AG08395 (cell line): ENCODE results near the gene MINDY4B.

Experiments
- DNase-seq: peaks from one replicate; pipeline ENCODE4 v3.0.0; 2012; ENCODE audit warnings: mixed read lengths, low spot score

MINDY4B gene

GRCh38 chr3:150905339-150905738 is at the start of gene MINDY4B:
TSS of gene MINDY4B (minus strand) at chr3:150905439. CDS start at chr3:150905439, 0 bp downstream.
- no peak for DNase-seq

GRCh38 chr3:150951923-150952322 is 46.7 kb upstream of the MINDY4B start:
- no peak for DNase-seq

DNA sequence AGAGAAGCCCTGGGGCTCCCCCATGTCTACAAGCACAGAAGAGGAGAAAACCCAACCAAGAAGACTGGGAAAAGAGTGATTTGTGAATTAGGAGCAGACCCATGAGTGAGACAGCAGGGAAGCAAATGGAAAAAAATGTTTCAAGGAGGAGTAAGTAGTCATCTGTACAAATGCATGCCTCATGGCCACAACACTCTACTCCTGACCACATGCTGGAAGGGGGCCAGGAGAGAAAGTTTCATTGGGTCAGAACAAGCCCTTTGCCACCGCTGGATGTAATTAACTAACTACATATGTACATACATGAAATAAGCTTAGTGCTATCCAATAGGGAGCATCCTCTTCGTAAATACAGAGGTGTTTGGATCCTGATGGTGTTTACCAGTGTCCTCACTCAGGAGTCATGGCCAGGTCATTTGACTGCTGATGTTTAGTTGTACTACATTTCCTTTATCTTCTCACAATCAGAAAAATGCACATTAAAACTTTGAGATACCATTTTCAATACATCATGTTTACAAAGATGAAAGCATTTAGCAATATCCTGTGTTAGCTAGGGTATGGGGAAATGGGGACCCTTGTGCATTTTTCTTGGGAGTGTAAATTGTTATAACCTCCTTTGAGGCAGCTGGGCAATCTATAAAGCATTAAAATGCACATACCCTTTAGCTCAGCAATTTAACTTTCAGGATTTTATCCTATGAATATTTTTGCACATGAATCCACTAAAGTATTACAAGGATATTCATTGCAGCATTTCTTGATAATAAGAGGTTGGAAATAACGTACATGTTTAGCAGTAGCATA is 40.2 kb upstream of the MINDY4B start:
- DNase-seq, result peak; percentile 77

DNA sequence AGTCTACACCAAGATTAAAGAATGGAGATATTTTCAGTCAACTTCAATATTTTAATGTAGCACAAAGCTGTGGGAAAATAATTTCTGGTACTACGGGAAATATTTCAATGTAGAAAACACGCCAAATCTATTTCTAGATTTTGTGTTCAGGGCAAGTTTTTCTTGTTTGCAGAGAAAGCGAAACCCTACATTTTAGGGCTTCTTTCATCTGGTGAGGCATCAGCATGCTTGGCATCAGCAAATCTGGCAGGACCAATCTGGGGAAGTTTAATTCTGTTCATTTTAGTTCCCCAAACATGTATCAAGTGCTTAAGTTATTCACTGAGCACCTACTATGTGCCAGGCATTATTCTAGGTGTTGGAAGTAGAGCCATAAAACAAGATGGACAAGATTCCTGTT is 37.0 kb upstream of the MINDY4B start:
- no peak for DNase-seq

DNA sequence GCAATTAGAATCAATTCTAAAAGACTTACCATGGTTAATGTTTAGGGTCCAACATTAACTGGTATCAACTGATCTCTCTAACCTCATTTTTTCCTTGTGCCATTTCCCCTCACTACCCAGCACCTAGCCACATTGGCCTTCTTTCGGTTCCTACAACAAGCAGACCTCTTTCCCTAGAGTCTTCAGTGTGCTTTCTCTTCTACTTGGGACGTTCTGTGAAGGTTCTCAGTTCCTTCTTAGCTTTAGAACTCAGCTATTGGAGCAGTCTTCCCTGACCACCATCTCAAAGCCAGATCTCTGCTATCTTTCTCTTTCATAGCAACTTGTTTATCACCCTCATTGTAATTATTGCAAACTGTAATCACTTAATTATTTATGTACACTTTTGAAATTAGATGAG is 31.5 kb upstream of the MINDY4B start:
- no peak for DNase-seq

DNA sequence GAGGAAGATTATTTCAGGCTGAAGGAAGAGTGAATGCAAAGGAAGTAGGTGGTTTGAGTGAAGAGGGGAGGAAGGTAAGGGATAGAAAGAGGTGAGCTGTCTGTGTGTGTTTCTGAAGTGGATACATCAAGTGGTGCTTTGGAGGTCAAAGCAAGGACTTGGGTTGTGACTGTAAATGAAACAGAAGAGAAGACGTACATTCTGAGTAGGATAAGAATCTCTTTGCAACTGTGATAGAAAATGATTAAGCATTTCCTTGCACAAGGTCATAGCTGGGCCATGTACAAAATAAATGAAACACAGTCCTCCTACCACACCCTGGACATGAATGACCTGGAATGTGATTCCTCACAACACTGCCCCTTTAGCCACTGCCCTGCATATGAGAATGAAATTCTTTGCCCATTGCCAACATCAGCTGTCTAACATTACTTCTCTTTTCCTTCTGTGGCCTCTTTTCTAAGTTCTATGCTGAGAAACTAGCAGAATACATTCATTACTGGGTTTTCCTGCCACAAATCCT is 28.3 kb upstream of the MINDY4B start:
- no peak for DNase-seq

DNA sequence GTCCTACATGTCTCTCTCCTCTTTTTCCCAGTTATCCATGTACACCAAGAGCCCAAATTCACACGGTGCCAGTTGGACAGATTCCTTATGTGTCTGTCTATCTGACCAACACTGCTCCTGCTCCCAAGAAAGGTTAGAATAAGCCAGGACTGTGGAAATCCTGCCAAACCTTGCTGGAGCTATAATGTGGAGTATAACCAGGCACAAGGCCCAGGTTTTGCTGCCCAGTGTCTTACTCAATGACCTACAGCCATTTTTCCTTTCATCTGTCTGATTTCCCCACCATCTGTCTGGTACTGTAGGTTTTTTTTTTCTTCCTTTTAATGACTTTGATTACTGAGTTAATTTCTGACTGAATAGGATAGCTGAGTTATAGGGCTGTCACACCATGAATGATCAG is 26.5 kb upstream of the MINDY4B start:
- DNase-seq, result no peak

DNA sequence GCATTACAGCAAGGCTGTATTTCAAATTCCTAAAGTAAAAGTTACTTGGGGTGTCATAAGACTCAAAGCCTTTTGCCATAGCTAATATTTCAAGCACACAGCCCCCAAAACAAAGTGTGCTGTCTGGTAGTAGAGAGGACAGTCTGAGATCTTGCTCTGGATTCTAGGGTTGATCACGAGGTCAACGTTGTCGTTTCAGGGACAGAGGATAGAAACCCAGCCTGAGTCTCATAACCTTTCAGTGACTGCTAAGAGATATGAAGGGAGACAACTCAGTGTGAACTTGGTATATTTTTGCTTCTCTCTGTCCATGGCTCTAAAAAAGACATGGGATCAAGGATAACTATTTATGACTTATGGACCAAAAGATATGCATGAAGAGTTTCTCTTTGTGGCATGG is 25.6 kb upstream of the MINDY4B start:
- no peak for DNase-seq

- DNase-seq, result no peak
Measured at GRCh38 chr3:150928234-150928633, 23.0 kb upstream of the MINDY4B start.

GRCh38 chr3:150926328-150926727 is 21.1 kb upstream of the MINDY4B start:
- DNase-seq, result no peak

DNA sequence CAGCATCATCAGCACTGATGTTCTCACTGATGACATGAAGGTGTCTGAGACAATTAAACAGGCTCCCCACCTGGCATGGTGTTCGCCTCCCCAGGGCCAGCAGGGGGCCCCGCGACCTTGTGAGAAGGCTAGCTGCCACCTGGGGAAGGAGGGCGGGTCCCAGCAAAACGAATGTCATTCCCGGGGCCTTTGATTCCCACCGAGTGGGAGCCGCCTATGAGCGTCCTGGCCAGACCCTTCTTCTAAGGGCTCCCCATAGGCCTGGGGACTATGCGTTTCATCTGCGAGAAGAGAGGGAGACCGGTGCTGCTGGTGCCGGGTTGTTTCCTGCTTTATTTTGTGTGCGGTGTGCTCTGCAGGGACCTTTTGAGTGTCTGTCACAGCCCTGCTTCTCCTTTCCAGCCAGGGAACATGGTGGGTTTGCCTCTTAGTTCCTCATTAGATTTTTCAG is 20.5 kb upstream of the MINDY4B start:
- peak; percentile 38 for DNase-seq

- no peak for DNase-seq
Measured at GRCh38 chr3:150922611-150923010, 17.4 kb upstream of the MINDY4B start.

- DNase-seq, result no peak
Measured at GRCh38 chr3:150921209-150921608, 16.0 kb upstream of the MINDY4B start.

DNA sequence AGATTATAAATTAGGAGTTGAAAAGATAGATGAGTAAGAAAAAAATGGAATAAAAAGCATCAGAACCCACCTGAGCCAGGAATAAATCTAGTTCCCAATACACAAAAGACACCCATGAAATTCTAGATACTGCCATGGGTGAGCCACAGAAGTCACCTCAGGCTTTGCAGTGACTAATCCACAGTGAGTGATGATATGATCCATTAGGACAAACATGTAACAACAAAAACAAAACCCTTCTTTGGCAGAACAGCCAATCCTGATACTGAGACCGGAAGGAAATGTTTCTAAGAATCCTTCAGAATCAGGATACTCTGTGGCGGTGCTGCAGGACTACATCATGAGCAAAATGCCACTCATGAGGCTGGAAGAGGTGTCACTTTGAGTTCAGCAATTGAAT is 15.0 kb upstream of the MINDY4B start:
- no peak for DNase-seq

DNA sequence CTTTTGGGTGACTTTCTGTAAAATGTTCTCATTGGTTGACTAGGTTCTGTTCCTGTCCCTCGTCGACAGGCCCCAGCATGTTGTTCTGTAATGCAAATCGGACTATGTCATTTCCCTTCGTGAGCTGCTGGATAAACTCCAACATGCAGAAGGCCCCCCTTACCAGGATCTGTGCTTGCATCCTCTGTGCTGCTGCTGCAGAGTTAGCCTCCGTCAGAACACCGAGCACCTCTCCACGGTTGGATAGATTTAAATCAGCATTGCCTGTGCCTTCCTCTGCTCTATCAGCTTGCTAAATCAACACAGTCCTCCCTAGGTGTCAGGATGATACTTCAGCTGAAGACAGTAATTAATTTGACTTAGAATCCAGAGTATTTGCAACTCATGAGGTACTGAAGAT is 12.7 kb upstream of the MINDY4B start:
- DNase-seq, result no peak

DNA sequence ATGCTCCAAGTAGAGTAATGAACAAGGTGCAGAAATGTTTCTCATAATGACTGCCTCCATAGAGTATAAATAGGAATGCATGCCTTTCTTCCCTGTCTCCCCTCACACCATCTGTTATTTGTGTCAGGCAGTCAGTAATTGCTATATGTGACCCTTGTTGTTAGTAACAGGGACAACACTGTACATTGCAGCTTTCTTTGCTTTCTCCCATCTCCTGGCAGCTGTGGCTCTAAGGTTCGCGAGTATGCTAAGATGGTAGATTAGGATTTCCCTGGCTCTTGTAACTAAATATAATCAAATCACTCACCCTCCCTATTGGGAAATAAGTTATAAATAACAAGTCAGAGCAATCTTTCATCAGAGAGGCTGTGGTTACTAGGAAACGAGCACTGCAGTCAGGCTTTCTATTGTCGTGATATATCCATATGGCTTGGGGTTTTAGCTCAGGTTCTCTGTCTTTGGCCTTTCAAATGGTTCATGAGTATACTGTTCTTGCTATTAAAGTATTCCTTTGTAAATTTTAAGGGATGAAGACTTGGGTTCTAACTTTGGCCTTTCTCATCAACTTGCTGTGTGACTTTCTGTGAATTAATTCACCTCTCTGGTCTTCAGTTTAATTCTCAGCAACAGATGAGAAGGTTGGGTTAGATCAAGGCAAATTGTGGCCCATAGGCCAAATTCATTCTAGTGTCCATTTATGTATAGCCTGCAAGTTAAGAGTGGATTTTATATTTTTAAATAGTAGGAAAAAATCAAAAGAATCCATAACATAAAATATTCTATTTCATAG is 8.1 kb upstream of the MINDY4B start:
- DNase-seq, result no peak

DNA sequence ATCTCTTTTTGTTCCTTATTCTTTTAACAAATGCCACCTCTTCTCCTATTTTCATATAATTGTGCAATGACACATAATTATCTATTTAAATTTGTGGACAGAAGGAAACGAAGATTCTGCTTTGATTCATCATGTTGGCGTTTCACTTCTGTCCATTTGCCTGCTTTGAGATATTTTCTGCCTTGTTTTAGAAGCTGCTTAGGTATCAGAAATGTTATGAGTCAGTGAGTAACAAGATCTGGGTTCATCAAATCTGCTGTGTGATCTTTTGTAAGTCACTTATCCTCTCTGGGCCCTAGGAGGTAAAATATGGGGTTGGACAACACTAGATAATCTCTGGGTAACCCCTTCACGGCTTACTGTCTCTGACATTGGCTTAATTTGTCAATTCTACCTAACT is 7.3 kb upstream of the MINDY4B start:
- DNase-seq, result no peak

DNA sequence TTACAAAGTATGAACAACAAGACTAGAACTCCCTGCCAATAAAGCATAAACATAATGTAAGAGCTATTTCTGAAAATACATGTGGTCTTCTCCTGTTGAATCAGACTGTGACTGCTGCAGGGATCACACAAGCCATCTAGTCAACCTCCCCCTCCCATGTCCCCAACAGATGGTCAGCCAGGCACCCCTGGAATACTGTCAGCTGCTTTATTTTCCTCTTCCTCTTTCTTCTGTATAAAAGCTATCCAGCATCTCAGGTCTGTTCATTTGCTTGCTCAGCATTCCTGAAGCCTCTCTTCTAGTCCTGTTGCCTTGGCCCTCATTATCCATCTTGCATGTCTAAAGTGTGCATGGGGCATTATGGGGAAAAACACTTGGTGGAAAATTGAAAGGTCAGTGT is 6.5 kb upstream of the MINDY4B start:
- DNase-seq, result no peak

DNA sequence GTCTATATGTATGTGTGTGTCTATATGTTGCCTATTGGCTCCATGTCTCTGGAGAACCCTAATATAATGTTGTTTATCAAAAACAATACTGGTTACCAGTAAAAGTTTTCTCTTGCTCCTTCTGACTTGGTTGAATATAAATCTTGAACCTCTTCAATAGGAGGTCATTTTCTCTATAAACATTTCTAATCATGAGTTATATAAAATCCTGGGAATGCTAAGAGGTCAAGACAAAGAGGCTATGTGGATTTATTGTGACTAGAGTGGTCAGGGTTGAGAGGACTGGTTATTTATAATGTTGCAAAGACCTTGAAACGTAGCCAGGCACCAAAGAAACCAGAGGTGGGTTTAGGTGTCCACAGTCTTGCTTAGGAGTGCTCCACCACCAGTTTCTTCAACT is 1.2 kb upstream of the MINDY4B start:
- DNase-seq, result no peak

- no peak for DNase-seq
Measured at GRCh38 chr3:150905746-150906145, 507 bp upstream of the MINDY4B start.

- no peak for DNase-seq
Measured at GRCh38 chr3:150902988-150903387, 2.3 kb downstream of the MINDY4B start.

GRCh38 chr3:150901793-150902192 is 3.4 kb downstream of the MINDY4B start:
- no peak for DNase-seq

DNA sequence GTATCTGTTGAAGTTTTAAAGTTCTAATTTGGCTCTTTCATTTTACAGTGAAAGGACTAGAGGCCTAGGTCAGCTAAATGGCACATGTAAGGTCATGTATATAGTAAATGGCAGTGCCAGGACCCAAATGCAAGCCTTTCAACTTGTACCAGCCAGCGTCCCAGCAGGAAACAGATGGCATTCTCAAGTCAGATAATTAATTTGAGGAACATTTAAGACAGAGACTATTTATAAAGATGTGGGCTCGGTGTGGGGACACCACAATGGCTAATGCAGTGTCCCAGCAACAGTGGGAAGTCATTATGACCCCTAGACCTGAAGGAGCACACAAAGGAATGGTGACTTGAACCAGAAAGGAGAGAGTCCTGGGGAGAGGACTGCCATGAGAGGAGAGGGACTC is 6.1 kb downstream of the MINDY4B start:
- no peak for DNase-seq
